ENCODE results near the gene ICE1.
A peak's percentile ranks its signal among the peaks of the same experiment; 100 is the strongest.

Gene ICE1

DNA sequence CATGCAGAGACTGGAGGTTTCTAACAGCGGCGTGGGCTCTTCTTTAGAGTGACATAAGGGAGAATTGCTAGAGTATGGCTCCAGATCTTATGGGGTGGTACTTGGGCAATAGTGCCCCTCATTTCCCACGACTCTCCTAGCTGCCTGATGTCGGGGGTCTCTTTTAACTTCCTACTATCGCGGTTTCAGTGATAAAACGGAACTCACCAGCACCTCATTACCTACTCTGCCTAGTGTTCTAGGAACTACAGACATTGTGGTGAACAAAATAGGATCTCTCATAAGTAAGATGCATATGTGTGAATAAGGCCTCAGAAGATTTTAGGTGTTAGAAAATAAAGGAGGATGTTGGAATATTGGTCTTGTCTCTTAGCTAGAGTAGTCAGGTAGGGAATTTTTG, 1.1 kb downstream of the ICE1 start:
- peak overlapping the region; percentile 92 for H3K4me3 ChIP-seq (ENCODE audit: low read depth, low read length)
- DNase-seq (ENCODE audit: low read depth) = no peak
- TF ChIP-seq, protein P1, sequence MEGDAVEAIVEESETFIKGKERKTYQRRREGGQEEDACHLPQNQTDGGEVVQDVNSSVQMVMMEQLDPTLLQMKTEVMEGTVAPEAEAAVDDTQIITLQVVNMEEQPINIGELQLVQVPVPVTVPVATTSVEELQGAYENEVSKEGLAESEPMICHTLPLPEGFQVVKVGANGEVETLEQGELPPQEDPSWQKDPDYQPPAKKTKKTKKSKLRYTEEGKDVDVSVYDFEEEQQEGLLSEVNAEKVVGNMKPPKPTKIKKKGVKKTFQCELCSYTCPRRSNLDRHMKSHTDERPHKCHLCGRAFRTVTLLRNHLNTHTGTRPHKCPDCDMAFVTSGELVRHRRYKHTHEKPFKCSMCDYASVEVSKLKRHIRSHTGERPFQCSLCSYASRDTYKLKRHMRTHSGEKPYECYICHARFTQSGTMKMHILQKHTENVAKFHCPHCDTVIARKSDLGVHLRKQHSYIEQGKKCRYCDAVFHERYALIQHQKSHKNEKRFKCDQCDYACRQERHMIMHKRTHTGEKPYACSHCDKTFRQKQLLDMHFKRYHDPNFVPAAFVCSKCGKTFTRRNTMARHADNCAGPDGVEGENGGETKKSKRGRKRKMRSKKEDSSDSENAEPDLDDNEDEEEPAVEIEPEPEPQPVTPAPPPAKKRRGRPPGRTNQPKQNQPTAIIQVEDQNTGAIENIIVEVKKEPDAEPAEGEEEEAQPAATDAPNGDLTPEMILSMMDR (IDR thresholded peaks at IDR 0.05; ENCODE audit: low read depth, low read length, missing control alignments) = no peak

DNA sequence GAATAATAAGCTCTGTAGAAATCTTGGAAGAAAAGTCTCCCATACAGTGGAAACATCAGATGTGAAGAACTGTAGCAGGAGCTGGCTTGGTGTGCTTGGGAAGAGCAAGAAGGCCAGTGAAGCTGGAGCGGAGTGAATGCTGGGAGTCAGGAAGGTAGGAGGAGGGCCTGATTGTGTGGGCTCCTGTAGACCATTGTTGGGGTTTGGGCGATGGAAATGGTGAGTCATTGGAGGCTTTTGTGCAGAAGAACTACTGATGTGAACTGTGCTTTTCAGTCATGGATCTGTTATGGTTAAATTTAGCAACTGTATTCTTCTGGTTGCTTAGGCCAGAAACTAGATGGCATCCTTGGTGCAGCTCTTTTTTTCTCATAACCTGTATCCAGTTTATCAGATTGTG, 2.3 kb downstream of the ICE1 start:
- no peak overlapping the region for H3K4me3 ChIP-seq (ENCODE audit: low read depth, low read length)
- DNase-seq (ENCODE audit: low read depth) = no peak
- TF ChIP-seq, protein P1 (IDR thresholded peaks at IDR 0.05; ENCODE audit: low read depth, low read length, missing control alignments) = no peak

GRCh38 chr5:5430136-5430535, 7.7 kb downstream of the ICE1 start:
- no peak overlapping the region for H3K4me3 ChIP-seq (ENCODE audit: low read depth, low read length)
- no peak for DNase-seq (ENCODE audit: low read depth)
- TF ChIP-seq, protein P1 (IDR thresholded peaks at IDR 0.05; ENCODE audit: low read depth, low read length, missing control alignments) = no peak

GRCh38 chr5:5432020-5432707, 9.7 kb downstream of the ICE1 start:
- no peak for DNase-seq (ENCODE audit: low read depth)
- TF ChIP-seq, protein P1 (IDR thresholded peaks at IDR 0.05; ENCODE audit: low read depth, low read length, missing control alignments) = no peak
- no peak overlapping the region for H3K4me3 ChIP-seq (ENCODE audit: low read depth, low read length)

DNA sequence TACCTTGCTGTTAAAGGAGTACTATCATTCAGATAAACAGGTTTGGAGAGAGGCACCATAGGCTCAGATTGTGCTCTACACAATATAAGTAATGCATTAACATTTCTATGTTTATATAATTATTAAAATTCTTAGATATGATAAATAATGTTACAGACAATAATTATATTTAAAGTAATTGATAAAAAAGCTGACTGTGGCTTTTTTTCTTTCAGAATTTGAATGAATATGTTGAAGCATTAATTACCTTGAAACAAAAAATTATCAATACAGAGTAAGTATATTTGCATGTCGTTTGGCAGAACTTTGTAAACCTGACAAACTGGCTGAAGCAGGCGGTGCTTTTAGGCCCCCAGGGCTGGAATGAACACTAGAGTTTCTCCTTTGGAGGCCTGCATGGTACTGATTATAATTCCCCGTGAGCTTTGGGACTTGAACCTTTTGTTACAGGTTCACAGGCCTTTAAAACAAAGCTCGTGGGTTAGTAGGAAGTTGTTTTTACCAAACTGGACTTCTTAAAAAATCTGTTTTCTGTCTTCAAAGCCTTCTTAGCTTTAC, 13.8 kb downstream of the ICE1 start:
- no peak overlapping the region for H3K4me3 ChIP-seq (ENCODE audit: low read depth, low read length)
- DNase-seq (ENCODE audit: low read depth) = no peak
- TF ChIP-seq, protein P1 (IDR thresholded peaks at IDR 0.05; ENCODE audit: low read depth, low read length, missing control alignments) = no peak

- TF ChIP-seq, protein P1 (IDR thresholded peaks at IDR 0.05; ENCODE audit: low read depth, low read length, missing control alignments) = no peak
- no peak overlapping the region for H3K4me3 ChIP-seq (ENCODE audit: low read depth, low read length)
- DNase-seq (ENCODE audit: low read depth) = no peak
These were observed 15.0 kb downstream of the ICE1 start for GRCh38 chr5:5437227-5438172.
